AG08395 (cell line): ENCODE results near the gene SENP8.
"Not testable (repeated sequence)": the region's sequence is repeated elsewhere in the genome, so short reads cannot be mapped to it uniquely, and the experiment has no call there.

Experiments used
- DNase-seq: peaks from one replicate; pipeline ENCODE4 v3.0.0; 2012; ENCODE audit warnings: mixed read lengths, low spot score

The SENP8 gene

DNA sequence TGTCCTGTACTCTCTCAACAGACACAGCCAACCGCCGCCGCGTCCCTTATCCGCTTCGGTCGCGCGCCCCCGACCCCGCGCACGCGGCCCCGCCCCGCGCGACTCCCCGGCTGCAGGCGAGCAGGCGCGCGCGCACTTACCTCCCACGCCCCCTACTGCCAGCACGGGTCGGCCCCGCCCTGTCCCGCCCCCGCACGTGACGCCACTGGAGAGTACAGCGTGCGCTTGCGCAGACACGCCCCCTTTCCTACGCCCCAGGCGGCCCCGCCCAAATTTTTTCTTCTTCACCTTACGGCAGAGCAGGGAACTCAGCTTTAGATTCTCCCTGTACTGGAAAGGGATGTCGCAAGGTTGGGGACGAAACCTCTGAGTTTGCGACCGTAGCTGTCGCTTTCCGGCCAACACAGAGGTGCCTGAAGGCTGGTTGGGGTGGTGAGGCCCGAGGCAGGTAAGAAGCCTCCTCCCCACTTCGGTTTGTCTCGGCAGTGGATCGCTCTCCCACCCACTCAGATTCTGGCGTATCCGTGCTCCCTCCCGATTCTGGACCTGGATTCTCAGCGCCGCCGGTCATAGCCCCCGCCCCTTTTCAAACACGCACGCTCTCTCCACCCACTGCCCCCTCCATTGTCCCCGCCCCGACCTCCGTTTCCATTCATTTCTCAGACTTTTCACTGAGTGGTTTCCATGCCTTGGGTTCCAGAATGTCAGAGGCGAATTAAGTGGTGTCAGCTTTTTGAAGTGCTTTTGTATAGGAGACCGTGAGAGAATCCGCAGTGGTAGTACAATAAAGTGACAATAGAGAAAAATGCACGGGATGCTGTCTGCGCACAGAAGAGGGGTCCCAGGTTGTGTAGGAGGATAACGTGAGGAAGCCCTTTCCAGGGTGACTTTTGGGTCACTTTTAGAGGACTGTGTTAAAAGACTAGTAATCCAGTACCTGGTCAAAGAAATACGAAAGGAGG, at the start of gene SENP8, which contains the start of gene MYO9A:
TSS of gene SENP8 (plus strand) at position 387 of the 962 bp plus-strand sequence. CDS start 21,221 bp downstream, outside the sequence.
TSS of gene MYO9A (minus strand) at position 134 of the 962 bp plus-strand sequence. CDS start 71,587 bp downstream, outside the sequence.
- DNase-seq, result peak; percentile 98

DNA sequence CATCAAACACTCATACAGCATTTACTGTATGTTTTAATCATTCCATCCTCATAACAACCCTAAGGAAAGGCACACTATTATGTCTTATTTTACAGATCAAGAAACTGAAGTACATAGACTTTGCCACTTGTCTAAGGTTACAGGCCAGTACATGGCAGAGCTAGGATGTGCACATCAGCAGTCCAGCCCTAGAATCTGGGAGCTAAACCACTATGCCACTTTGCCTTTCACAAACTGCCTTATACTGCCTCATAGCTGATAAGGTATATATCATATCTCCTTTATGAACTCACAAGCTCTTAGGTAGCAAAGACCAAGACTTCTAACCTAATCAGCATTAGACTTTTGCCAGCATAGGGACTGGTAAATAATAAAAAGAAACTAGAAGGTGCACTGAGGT, 49.3 kb upstream of the SENP8 start:
- DNase-seq, result no peak

DNA sequence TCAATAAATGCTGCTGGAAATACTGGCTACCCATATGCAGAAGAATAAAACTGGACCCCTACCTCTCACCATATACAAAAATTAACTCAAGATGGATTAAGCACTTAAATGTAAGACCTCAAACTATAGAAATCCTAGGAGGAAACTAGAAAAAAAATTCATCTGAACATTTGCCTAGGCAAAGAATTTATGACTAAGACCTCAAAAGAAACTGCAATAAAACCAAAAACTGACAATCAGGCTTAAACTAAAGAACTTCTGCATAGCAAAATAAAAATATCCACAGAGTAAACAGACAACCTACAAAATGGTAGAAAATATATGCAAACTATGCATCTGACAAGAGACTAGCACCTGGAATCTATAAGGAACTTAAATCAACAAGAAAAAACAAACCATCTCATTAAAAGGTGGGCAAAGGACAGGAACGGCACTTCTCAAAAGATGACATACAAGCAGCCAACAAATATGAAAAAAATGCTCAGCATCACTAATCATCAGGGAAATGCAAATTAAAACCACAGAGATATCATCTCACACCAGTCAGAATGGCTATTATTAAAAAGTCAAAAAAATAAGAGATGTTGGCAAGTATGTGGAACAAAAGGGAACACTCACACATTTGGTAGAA, 47.3 kb upstream of the SENP8 start:
- DNase-seq, result no peak

DNA sequence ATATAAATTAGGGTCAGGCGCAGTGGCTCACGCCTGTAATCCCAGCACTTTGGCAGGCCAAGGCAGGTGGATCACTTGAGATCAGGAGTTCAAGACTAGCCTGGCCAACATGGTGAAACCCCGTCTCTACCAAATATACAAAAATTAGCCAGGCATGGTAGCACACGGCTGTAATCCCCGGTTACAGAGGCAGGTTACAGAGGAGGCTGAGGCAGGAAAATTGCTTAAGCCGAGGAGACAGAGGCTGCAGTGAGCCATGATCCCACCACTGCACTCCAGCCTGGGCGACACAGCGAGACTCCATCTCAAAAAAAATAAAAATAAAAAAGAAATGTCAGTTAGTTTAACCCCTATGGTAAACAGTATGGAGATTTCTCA, 46.8 kb upstream of the SENP8 start:
- DNase-seq, result not testable (repeated sequence)

DNA sequence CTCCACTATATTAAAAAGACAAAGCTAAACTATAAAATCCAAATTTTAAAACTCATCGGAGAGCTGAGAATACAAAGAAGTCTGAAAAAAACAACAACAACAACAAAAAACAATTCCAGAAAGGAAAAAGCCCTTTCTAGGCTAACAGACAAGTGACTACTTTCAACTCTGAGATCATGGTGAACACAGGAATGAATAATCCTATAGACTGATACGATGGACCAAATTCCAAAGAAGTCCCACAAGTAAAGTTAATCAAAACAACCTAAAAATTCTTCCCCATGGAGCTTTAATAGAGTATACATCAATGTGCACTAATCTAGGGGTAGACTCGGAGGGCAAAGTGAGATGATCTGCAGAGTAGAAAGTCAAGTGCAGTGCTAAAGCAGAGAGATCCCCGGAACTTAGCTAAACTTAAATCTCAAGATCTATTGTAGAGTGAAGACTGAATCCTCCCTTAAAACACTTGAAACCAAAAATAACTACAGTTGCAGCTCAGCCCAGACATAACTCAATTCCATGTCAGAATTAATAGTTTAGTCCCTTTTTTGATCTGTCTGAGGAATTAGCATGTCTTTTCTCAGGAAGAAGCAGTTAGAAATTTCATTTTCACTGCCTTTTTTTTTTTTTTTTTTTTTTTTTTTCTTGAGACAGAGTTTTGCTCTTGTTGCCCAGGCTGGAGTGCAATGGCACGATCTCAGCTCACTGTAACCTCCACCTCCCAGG, 43.7 kb upstream of the SENP8 start:
- no peak for DNase-seq

DNA sequence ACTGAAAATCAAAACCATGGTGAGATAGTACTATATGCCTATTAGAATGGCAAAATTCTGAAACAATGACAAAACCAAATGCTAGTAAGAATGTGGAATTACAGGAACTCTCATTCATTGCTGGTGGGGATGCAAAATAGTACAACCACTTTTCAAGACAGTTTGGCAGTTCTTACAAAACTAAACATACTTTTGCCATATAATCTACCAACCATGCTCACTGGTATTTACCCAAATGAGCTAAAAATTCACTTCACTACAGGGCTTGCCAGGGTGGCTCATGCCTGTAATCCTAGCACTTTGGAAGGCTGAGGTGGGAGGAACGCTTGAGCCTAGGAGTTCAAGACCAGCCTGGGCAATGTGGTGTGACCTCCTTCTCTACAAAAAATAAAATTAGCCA, 40.3 kb upstream of the SENP8 start:
- no peak for DNase-seq

DNA sequence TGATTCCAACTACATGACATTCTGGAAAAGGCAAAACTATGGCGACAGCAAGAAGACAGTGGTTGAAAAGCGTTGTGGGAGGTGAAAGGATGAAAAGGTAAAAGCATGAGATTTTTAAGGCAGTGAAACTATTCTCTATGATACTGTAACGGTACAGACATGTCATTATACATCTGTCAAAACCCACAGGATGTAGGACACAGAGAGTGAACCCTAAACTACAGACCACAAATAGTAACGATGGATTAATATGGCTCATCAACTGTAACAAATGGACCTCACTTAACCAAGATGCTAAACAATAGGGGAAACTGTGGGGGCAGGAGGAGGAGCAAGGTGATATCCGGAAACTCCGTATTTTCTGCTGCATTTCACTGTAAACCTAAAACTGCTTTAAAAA, 39.3 kb upstream of the SENP8 start:
- DNase-seq, result no peak

DNA sequence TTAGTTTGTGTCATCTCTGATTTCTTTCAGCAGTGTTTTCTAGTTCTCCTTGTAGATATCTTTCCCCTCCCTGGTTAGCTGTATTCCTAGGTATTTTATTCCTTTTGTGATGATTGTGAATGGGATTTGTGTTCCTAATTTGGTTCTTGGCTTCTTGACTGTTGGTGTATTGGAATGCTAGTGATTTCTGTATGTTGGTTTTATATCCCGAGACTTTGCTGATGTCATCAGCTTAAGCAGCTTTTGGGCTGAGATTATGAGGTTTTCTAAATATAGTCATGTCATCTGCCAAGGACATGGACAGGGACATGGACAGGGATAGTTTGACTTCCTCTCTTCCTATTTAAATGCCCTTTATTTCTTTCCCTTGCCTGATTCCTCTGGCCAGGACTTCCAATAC, 36.0 kb upstream of the SENP8 start:
- DNase-seq, result no peak

DNA sequence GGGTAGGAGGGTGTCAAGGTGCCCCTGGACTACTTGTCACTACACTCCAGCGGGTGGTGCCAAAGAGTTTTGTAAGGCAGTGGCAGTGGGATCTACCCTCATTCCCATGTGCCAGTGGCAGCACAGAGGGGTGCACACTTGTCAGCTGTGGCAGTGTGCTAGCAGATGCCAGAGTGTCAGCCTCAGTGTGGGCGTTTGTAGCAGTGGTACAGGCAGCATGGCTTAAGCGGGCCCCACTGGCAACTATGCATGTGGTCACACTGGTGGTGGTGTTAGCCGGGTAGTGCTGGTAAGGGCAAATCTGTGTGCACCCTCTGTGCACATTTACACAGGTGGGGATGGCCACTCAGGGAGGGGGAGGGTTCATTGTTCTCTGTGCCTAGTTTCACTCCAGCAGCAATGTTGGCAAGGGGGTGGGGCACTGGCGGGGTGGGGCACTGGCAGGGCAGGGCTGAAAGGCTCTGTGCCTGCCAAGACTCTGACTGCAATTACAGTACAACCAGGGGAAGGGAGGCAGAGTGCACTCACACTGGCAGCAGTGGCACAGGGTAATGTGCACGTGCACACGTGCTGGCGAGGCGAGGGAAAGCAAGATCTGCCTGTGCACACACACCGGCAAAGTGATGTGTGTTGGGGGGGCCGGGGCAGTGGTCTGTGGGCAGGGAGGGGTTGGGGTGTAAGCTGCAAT, 32.0 kb upstream of the SENP8 start:
- DNase-seq, result no peak

DNA sequence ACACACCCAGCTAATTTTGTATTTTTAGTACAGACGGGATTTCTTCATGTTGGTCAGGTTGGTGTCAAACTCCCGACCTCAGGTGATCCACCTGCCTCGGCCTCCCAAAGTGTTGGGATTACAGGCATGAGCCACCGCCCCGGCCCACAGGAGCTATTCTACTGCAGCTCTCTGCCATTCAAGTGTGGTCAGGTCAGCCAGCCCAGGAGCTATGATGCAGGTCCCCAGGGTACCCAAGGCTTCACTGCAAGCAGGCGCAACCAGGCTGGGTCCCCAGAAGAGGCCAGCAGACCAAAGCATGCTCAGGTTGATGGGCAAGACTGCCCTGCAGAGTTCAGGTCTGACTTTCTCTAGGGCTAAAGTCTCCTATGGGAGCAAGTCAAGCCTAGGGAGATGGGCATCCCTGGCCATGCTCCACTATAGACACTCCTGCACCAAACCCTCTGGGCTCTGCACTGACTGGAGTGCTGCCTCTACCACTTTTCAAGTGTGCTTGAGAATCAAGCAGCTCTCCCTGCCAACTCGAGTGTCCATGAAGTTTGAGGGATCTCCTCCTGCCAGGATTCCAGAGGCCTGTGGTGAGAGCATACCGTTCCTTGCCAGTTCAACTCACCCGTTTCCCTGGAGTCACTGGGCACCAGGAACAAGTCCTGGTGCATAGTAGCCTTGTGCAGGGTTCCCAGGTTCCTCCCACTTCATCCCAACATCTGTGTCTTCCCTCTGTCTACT, 31.1 kb upstream of the SENP8 start:
- DNase-seq, result no peak

DNA sequence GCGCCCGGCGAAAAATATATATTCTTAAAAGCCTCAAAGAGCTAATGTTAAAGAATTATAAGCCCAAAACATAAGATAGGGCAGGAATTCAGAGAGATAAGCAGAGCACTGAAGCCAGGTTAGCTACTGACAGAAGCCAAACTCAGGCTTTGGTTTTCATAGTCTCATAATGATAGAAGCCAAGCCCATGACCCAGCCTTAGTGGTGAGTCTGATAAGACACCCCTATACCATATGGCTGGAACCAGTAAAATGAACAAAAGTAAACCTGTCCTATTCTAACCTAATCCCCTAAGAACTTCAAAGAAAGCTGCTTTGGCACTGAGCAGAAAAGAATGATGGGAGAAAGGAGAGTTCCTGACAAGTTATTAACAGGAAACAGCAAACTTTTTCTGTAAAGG, 26.2 kb upstream of the SENP8 start:
- DNase-seq, result no peak

DNA sequence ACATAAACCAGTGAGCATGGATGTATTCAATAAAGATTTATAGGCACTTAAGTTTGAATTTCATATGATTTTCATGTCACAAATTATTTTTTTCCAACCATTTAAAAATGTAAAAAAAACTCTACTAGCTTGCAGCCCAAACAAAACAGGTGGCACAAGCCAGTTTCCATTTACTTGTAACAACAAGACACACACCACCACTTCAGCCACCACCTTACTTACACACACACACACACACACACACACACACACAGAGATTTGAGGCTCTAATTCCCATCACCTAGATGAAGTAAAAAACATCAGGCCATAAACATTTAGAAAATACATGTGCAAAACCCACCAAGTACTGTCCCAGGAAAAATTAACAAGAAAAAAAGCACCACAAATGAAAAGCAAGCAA, 25.5 kb upstream of the SENP8 start:
- DNase-seq, result no peak

DNA sequence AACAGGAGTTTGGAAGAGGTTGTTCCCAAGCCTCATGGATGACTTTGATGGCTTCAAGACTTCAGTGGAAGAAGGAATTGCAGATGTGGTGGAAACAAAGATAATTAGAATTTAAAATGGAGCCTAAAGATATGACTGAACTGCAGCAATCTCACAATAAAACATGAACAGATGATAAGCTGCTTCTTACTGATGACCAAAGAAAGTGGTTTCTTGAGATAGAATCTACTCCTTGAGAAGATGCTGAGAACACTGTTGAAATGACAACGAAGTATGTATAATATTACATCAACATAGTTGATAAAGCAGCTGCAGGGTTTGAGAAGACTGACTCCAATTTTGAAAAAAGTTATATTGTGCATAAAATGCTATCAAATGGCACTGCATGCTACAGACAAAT, 21.4 kb upstream of the SENP8 start:
- DNase-seq, result no peak

DNA sequence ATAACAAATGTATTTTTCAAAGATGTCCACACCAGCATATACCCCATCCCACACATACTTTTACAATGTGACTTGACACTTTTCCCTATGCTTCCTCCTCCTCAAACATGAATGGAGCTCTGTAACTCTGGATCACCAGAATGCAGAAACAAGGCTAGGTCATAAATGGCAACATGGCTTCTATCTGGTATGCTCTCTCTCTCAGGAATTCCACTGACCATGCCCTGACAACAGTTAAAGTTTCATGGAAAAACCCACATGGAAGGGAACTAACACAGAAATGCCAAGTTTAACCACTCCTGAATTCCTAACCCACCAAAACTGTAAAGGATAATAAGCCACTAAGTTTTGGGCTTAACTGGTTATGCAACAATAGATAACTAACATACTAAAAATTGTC, 20.2 kb upstream of the SENP8 start:
- peak; percentile 33 for DNase-seq

DNA sequence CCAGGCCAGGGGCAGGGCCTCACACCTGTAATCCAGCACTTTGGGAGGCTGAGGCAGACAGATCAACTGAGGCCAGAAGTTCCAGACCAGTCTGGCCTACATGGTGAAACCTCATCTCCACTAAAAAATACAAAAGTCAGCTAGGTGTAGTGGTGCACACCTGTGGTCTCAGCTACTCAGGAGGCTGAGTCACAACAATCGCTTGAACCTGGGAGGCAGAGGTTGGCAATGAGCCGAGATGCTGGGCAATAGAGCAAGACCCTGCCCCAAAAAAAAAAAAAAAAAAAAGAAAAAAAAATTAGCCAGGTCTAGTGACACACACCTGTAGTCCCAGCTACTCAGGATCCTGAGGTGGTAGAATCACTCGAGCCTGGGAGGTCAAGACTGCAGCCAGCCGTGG, 19.0 kb upstream of the SENP8 start:
- no peak for DNase-seq

DNA sequence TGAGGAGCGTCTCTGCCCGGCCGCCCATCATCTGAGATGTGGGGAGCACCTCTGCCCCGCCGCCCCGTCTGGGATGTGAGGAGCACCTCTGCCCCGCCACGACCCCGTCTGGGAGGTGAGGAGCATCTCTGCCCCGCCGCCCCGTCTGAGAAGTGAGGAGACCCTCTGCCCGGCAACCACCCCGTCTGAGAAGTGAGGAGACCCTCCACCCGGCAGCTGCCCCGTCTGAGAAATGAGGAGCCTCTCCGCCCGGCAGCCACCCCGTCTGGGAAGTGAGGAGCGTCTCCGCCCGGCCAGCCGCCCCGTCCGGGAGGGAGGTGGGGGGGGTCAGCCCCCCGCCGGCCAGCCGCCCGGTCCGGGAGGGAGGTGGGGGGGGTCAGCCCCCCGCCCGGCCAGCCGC, 17.7 kb upstream of the SENP8 start:
- DNase-seq, result not testable (repeated sequence)

DNA sequence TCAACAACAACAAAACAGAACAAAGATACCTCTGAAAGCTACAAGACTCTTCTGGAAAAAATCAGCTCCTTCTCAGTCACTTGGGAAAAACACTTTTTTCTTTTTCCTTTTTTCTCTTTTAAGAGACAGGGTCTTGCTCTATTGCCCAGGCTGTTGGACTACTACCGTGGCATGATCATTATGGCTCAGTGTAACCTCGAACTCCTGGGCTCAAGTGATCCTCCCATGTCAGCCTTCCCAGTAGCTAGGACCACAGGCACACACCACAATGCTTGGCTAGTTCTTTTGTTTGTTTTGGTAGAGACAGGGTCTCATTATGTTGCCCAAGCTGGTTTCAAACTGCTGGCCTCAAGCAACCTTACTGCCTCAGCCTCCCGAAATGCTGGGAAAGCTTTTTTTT, 13.1 kb upstream of the SENP8 start:
- no peak for DNase-seq

DNA sequence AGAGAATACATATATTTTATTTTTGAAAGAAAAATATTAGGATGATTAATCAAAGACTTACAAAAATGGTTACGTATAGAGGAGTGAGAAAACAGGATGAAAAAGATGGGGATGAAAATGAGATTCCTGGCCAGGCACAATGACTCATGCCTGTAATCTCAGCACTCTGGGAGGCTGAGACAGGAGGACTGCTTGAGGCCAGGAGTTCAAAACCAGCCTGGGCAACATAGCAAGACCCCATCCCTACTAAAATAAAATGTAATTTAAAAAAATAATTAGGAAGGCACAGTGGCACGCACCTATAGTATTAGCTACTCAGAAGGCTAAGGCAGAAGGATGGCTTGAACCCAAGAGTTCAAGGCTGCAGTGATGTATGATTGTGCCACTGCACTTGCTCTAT, 12.1 kb upstream of the SENP8 start:
- DNase-seq, result no peak

DNA sequence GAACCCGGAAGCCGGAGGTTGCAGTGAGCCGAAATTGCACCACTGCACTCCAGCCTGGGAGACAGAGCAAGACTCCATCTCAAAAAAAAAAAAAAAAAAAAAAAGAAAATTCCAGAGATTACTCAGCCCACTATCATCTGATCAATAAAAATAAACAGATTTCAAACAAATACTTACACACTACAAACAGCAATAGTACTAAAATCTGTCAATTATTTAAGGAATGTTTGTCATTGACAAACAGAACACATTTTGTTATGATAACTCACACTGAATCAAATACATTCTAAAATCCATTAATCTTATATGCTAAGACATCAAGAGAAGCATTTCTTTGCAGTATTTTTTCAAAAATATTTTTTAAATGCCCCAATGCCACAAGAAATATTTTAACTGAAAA, 7.8 kb upstream of the SENP8 start:
- no peak for DNase-seq

DNA sequence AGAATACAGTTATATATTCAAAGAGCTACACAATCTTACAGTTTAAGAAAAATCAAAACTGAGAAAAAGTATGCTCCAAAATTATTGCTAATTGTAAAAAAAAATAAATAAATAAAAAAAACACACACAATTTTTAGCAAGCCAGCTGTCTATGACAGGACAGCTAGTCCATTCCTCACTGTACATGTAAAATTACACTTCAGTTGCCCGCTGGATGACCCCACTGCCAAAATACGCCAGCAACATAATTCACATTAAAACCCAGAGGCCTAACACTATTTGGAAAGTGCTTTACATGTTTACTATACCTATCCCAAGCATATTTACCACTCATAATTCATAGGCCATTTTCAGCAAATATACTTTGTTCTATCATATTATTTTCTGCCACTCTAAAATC, 6.1 kb upstream of the SENP8 start:
- no peak for DNase-seq

DNA sequence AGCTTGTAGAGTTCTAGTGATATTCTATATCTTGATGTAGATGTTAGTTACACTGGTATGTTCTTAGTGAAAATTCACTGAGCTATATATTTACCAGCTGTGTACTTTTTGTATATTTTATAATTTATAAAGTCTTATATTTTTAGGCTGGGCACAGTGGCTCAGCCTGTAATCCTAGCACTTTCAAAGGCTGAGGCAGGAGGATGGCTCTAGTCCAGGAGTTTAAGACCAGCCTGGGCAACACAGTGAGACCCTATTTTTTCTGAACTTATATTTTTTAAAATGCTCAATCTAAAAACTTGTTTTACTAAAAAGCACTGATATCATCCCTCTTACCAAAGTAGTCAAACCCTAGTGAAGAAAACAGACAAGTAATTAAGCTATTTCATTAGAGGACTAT, 5.4 kb upstream of the SENP8 start:
- no peak for DNase-seq
